Measurements from ENCODE around the gene RPEL1. TPM values are rescaled to one million over a fixed set of nuclear protein-coding genes. Genes with fewer than 3 reads are reported as not detected.

Gene RPEL1
- total RNA-seq, 1 experiment from 2014 or later, result not detected

GRCh38 chr10:103282961-103283360 lies 37.3 kb downstream of the RPEL1 start:
- Histone ChIP-seq H3K9me3 (ENCODE audit: low read depth, low read length, poor library complexity, severe bottlenecking) (no peaks in the 10 kb centered on the region), H3K27me3 (replicated peaks; ENCODE audit: insufficient read depth, low read depth, low read length, poor library complexity) (peaks cover 3% of the 10 kb centered on the region), H3K4me3 (ENCODE audit: low read depth, low read length, poor library complexity, severe bottlenecking) (no peak overlapping the region), H3K36me3 (ENCODE audit: insufficient read depth, low read length, poor library complexity, severe bottlenecking) (no peaks in the 10 kb centered on the region), H3K4me1 (ENCODE audit: insufficient read depth, low read length, poor library complexity, severe bottlenecking) (peaks cover 4% of the 10 kb centered on the region), H3K27ac (ENCODE audit: low read depth, low read length, poor library complexity, severe bottlenecking) (no peak overlapping the region)
- intact Hi-C loops (cut with micrococcal nuclease; ENCODE audit: unreplicated experiment), result no loop called here
- no peak for DNase-seq (ENCODE audit: low spot score)
- BruUV-seq (replicated peaks), result no TSS peak
- ChIA-PET CTCF (no interaction called here), POLR2A (ENCODE audit: low non-redundant PET) (no interaction called here)
- TF ChIP-seq CTCF (conservative IDR thresholded peaks at IDR 0.05; ENCODE audit: low read depth, low read length) (no peak), EZH2 (IDR thresholded peaks at IDR 0.05; ENCODE audit: borderline replicate concordance, low read depth, low read length, poor library complexity, severe bottlenecking) (no peak)

GRCh38 chr10:103284170-103284569 lies 38.5 kb downstream of the RPEL1 start:
- DNase-seq (ENCODE audit: low spot score), result peak; percentile 39
- H3K4me3 ChIP-seq (ENCODE audit: low read depth, low read length, poor library complexity, severe bottlenecking), result no peak overlapping the region
- no peaks in the 10 kb centered on the region for H3K9me3 ChIP-seq (ENCODE audit: low read depth, low read length, poor library complexity, severe bottlenecking)
- H3K27me3 ChIP-seq (replicated peaks; ENCODE audit: insufficient read depth, low read depth, low read length, poor library complexity), result no peaks in the 10 kb centered on the region
- no peaks in the 10 kb centered on the region for H3K36me3 ChIP-seq (ENCODE audit: insufficient read depth, low read length, poor library complexity, severe bottlenecking)
- no TSS peak for BruUV-seq (replicated peaks)
- no peak overlapping the region for H3K27ac ChIP-seq (ENCODE audit: low read depth, low read length, poor library complexity, severe bottlenecking)
- ChIA-PET POLR2A (ENCODE audit: low non-redundant PET) (no interaction called here), CTCF (interaction anchor here (0.6 kb wide), 1 partner anchor 367 kb away, joined by 3 read pairs; no protein-coding TSS in a partner anchor)
- no peak for TF ChIP-seq EZH2 (IDR thresholded peaks at IDR 0.05; ENCODE audit: borderline replicate concordance, low read depth, low read length, poor library complexity, severe bottlenecking)
- no peak for TF ChIP-seq CTCF (conservative IDR thresholded peaks at IDR 0.05; ENCODE audit: low read depth, low read length)
- no peaks in the 10 kb centered on the region for H3K4me1 ChIP-seq (ENCODE audit: insufficient read depth, low read length, poor library complexity, severe bottlenecking)
- intact Hi-C loops (cut with micrococcal nuclease; ENCODE audit: unreplicated experiment), result no loop called here

GRCh38 chr10:103287992-103288391 lies 42.3 kb downstream of the RPEL1 start:
- no TSS peak for BruUV-seq (replicated peaks)
- Histone ChIP-seq H3K27me3 (replicated peaks; ENCODE audit: insufficient read depth, low read depth, low read length, poor library complexity) (no peaks in the 10 kb centered on the region), H3K9me3 (ENCODE audit: low read depth, low read length, poor library complexity, severe bottlenecking) (no peaks in the 10 kb centered on the region), H3K27ac (ENCODE audit: low read depth, low read length, poor library complexity, severe bottlenecking) (no peak overlapping the region), H3K4me3 (ENCODE audit: low read depth, low read length, poor library complexity, severe bottlenecking) (no peak overlapping the region), H3K4me1 (ENCODE audit: insufficient read depth, low read length, poor library complexity, severe bottlenecking) (no peaks in the 10 kb centered on the region), H3K36me3 (ENCODE audit: insufficient read depth, low read length, poor library complexity, severe bottlenecking) (no peaks in the 10 kb centered on the region)
- TF ChIP-seq CTCF (conservative IDR thresholded peaks at IDR 0.05; ENCODE audit: low read depth, low read length) (no peak), EZH2 (IDR thresholded peaks at IDR 0.05; ENCODE audit: borderline replicate concordance, low read depth, low read length, poor library complexity, severe bottlenecking) (no peak)
- no peak for DNase-seq (ENCODE audit: low spot score)
- intact Hi-C loops (cut with micrococcal nuclease; ENCODE audit: unreplicated experiment), result no loop called here
- CTCF ChIA-PET, result no interaction called here
- POLR2A ChIA-PET (ENCODE audit: low non-redundant PET), result no interaction called here
